ENCODE measurements around the gene MESP2.

The MESP2 gene

DNA sequence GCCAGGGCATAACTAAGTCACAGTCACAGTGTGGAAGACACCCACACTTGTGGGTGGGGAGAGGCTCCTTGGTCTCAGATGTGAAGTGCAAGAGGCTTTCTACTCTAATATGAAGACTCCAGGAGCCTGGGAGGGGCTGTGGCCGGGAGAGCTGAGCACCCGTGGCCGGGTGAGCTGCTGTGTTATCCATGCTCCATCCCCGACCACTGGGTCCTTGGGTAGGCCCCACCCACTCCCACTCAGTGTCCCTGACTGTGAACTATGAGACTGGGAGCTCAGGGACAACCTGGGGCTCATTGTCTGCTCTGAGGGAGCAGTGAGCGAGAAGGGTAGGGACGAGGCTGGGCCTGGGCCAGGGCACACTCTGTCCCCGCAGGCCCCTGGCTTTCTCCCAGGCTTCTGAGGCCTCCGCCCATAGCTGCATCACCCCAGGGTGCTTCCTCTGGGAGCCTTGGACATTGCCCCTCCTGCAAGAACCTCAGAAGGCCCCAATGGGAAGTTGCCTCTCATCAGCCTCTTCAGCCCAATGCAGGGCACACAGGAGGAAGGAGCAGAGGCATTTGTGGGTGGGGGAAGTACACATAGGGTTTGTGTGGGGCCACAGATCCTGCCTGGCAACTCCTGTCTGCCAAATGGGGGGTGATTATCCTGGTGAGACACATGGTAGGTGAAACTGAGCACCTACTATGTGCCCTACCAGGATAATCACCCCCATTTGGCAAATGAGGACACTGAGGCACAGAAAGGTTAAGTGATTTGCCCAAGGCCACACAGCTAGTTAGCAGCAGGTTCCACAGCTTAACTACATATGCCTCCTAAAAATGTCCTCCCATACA lies 36.1 kb downstream of the MESP2 start:
- TF ChIP-seq, protein P1, sequence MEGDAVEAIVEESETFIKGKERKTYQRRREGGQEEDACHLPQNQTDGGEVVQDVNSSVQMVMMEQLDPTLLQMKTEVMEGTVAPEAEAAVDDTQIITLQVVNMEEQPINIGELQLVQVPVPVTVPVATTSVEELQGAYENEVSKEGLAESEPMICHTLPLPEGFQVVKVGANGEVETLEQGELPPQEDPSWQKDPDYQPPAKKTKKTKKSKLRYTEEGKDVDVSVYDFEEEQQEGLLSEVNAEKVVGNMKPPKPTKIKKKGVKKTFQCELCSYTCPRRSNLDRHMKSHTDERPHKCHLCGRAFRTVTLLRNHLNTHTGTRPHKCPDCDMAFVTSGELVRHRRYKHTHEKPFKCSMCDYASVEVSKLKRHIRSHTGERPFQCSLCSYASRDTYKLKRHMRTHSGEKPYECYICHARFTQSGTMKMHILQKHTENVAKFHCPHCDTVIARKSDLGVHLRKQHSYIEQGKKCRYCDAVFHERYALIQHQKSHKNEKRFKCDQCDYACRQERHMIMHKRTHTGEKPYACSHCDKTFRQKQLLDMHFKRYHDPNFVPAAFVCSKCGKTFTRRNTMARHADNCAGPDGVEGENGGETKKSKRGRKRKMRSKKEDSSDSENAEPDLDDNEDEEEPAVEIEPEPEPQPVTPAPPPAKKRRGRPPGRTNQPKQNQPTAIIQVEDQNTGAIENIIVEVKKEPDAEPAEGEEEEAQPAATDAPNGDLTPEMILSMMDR (IDR thresholded peaks at IDR 0.05) = no peak
- DNase-seq = peak; percentile 80 to 87
- peaks cover 0 to 30% (median 22%) of the 10 kb centered on the region in 4 donors for H3K4me1 ChIP-seq
- H3K4me3 ChIP-seq = no peak overlapping the region
- H3K27ac ChIP-seq = peak overlapping the region; percentile 38 to 55
- peaks cover 0 to 10% (median 0%) of the 10 kb centered on the region in 3 donors for H3K9me3 ChIP-seq
- H3K27me3 ChIP-seq = peaks cover 0 to 42% of the 10 kb centered on the region in 2 donors
- H3K36me3 ChIP-seq = no peaks in the 10 kb centered on the region
- intact Hi-C loops (cut with DNase I; ENCODE audit: low total_unique reads) = no loop called here

DNA sequence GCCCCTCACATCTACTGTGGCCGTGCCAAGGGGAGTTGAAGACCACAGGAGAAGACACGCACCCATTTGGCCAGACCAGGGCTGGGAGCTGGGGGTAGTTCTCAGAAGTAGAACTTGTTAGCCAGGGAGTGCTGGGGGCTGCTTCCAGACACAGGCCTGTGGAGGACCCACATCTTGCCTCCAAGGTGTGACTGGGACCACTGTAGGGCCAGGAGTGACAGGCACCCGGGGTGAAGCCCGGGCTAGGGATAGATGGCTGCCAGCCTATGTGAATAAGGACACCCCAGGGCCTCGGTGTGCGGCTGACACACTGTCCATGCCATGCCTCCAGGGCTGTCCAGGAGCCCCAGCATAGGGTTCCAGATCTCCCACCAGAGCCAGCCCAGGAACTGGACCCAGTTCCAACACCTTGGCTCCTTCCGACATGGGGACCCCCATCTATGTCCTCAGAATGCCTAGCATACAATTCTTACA lies 36.8 kb downstream of the MESP2 start:
- intact Hi-C loops (cut with DNase I; ENCODE audit: low total_unique reads) = no loop called here
- H3K4me3 ChIP-seq = peak overlapping the region in 1 of 2 donors; percentile 51
- H3K9me3 ChIP-seq = peaks cover 0 to 10% (median 0%) of the 10 kb centered on the region in 3 donors
- peak overlapping the region; percentile 19 to 55 for H3K27ac ChIP-seq
- no peak for DNase-seq
- TF ChIP-seq, protein P1 (IDR thresholded peaks at IDR 0.05) = no peak
- H3K4me1 ChIP-seq = peaks cover 0 to 30% (median 22%) of the 10 kb centered on the region in 4 donors
- peaks cover 0 to 46% of the 10 kb centered on the region in 2 donors for H3K27me3 ChIP-seq
- H3K36me3 ChIP-seq = no peaks in the 10 kb centered on the region

DNA sequence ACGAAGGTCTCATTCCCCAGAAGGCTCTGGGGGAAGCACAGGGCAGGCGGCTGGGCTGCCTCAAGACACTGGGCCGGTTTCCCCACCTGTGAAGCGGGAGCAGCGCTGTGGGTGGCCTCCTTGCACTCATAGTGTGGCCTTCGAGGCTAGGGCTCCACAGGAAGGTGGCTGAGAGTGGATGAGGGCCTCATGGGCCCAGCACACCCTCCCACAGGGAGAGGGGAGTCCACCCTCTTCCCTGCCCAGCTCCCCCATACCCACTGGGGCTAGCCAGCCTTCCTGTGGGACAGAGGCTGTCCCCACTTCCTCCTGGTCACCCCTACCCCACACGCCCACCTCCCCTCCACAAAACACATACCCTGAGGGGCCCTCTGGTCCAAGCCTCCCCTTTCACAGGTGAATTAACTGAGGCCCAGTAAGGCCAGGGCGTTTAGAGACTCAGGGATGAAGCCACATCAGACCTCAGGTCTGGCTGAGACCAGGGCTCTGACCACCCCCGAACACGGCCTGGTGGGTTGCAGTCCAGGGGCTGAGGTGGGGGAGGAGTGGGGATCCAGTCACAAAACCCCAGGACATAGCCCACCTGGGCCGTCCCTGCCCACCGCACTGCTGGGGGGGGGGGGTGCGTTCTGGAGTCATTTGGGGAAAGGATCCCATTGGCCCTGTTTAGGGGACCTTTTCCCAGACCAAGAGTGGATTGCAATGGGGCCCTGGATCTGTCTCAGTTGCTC lies 37.4 kb downstream of the MESP2 start:
- intact Hi-C loops (cut with DNase I; ENCODE audit: low total_unique reads) = no loop called here
- Histone ChIP-seq H3K4me3 (peak overlapping the region; percentile 49 to 51), H3K4me1 (peaks cover 0 to 30% (median 22%) of the 10 kb centered on the region in 4 donors), H3K27me3 (peaks cover 0 to 50% of the 10 kb centered on the region in 2 donors), H3K9me3 (peaks cover 0 to 10% (median 0%) of the 10 kb centered on the region in 3 donors), H3K36me3 (no peaks in the 10 kb centered on the region), H3K27ac (peak overlapping the region; percentile 56 to 57)
- TF ChIP-seq, protein P1 (IDR thresholded peaks at IDR 0.05) = no peak
- DNase-seq = no peak

DNA sequence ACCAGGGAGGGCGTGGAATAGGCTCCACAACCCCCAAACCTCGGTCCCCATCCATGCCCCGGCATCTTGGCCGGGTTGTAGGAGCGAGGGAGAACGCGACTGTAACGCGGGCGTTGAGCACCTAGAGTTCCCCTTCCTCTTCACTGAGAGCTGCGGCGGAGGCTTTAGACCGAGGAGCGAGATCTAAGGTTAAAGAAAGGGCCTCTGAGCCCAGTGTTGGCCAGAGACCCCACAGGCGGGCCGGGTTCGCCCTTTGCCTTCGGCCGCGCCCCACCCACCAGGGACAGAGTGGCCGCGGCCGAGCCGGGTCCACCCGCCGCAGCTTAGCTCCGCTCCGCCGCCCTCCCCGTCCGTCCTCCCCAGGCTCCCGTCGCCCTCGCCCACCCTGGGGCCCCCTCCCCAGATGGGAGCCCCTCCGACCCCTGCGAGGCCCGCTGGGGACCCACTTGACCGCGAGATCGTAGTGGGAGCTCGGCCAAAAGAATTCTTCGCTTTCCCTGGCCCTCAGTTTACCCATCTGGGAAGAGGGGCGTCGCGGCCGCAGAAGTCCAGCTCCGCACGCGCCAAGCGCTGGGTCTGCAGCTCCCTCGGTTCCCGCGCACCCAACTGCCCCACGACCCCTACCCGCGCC lies 38.1 kb downstream of the MESP2 start:
- TF ChIP-seq, protein P1 (IDR thresholded peaks at IDR 0.05) = no peak

DNA sequence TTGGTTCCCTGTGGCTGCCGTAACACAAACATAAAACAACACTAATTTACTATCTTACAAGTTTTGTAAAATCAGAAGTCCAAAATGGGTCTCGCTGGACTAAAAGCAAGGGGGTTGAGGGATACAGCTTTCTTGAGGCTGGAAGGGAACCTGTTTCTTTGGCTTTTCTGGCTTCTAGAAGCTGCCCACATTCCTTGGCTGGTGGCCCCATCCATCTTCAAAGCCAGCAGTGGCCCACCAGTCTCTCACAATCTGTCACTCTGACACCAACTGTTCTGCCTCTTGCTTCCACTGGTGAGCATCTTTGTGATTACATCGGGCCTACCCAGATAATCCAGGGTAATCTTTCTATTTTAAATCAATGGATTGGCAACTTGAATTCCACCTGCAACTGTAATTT lies 39.6 kb downstream of the MESP2 start:
- DNase-seq = no peak
- Histone ChIP-seq H3K27ac (no peak overlapping the region), H3K36me3 (no peaks in the 10 kb centered on the region), H3K4me1 (peaks cover 0 to 21% (median 18%) of the 10 kb centered on the region in 4 donors), H3K9me3 (peaks cover 0 to 10% (median 0%) of the 10 kb centered on the region in 3 donors), H3K27me3 (peaks cover 0 to 50% of the 10 kb centered on the region in 2 donors), H3K4me3 (no peak overlapping the region)
- TF ChIP-seq, protein P1 (IDR thresholded peaks at IDR 0.05) = no peak
- intact Hi-C loops (cut with DNase I; ENCODE audit: low total_unique reads) = no loop called here

More for the DNA sequence above, 38.1 kb downstream of the MESP2 start:
- Histone ChIP-seq H3K36me3 (no peaks in the 10 kb centered on the region), H3K4me1 (peaks cover 0 to 24% (median 20%) of the 10 kb centered on the region in 4 donors), H3K4me3 (peak overlapping the region; percentile 49 to 51), H3K27ac (peak overlapping the region; percentile 56 to 57), H3K27me3 (peaks cover 0 to 50% of the 10 kb centered on the region in 2 donors), H3K9me3 (peaks cover 0 to 10% (median 0%) of the 10 kb centered on the region in 3 donors)
- DNase-seq = no peak
- intact Hi-C loops (cut with DNase I; ENCODE audit: low total_unique reads) = no loop called here

Data from tibial artery (tissue), 4 donors.